UCSD-AML1 (cell line): ENCODE measurements around the gene PHACTR1.

Experiments
- DNase-seq: peaks from one replicate; lab custom pipeline; 2025; ENCODE audit not compliant: unreplicated experiment; lab: John Stamatoyannopoulos, UW

The PHACTR1 gene

DNA sequence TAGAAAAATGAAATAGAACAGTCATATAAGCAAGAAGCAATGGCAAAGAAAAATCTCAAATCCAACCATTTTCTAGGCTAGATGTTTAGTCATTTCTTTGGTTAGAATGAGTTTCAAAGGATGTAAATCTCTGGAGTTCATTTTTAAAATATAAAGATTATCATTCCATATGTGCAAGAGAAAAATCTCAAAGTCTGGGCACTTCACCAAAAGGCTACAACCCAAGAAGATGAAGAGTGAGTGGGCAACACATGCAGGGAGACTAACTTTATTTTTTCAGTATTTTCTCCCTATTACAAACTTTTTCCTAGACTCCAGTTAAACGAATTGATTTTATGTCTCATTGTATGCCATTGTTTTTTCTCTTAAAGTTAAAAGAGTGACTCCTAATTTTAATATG, 83.6 kb downstream of the PHACTR1 start:
- no peak for DNase-seq

DNA sequence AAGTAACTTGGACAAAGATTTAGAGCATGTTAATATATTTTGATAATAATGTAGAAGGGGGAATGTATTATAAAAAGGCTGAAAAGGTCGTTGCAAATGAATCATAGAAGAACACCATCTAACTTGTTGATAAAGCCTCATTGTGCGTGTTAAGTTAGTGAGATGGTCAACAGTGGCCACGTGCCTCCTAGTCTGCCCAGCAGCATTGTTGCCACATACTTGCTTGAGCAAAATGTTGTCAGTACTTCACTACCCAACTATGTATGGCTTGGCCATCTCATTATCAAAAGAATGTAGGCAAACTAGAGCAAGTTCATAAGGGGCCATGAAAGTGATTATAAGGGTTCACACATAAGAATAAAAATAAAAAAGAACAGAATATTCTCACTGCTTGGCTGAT, 84.6 kb downstream of the PHACTR1 start:
- no peak for DNase-seq

DNA sequence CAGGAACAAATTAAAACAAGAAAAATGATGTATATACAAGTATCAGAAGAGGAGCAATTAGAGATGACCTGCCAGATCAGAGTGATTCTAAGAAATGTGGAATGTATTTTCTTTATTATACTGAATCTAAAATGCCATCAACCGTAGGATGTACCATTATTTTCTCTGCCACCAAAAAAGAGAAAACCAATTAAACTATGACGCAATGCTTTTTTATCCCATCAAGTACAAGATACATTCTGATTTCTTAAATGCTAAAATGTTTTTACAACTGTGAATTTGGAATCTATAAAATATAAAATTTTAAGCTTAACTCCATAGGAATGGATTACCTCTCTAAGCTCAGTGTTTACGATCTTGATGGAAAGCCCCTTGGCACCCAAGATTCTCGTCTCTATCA, 85.9 kb downstream of the PHACTR1 start:
- DNase-seq = no peak

GRCh38 chr6:12803486-12803885, 86.9 kb downstream of the PHACTR1 start:
- DNase-seq = no peak

- no peak for DNase-seq
These were observed 88.5 kb downstream of the PHACTR1 start for GRCh38 chr6:12804952-12805645.

DNA sequence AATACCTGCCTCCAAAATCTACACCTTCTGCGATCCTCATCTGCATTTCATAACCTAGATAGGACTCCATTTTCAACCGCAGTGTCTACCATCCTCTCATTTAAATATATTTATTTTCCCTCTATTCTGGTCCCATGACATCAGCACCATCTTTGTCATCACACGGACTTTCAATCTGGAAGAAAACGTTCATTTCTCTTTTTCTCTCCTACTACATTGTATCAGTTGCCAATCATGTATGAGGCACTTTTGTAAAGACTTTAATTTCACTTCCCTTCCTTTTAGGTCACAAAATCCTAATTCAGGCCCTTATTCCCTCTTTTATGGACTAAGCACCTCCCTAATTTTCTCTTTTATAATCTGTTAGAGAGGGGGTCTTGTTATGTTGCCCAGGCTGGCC, 89.6 kb downstream of the PHACTR1 start:
- no peak for DNase-seq

DNA sequence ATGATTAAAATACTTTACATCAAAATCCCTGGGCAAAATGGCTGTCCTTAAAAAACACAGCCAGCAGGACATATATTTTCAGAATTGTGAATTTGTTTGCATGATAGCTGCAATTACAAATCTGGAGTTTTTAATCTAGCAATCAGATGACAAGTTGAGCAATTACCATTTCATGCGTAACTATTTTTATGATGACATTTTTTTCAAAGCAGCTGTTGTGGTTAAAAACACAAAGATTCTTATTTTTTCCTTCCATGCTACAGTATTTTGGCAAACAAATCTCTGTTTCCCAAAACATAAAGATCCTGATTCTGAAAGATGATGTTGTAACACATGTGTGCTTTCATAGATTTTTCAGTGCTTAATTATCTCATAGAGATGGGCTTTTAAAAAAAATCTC, 90.2 kb downstream of the PHACTR1 start:
- no peak for DNase-seq

GRCh38 chr6:12811519-12811918, 95.0 kb downstream of the PHACTR1 start:
- DNase-seq = no peak

DNA sequence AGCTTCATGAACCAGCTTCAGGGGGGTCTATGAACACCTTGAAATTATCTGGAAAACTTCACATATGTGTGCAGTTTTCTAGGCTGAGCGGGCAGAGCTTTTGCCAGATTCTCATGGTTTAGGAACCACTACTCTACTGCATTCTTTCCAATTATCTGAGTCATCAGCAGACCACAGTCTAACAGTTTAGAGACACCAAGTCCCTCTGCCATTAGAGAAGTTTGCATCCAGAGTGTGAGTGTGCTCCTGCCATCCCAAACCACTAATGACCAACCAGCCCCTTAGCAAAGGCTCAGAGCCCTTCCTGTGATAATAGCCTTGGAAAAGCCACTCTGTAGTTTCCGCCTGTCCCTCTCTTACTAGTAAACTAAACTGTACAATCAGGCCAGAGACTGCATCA, 96.8 kb downstream of the PHACTR1 start:
- no peak for DNase-seq

DNA sequence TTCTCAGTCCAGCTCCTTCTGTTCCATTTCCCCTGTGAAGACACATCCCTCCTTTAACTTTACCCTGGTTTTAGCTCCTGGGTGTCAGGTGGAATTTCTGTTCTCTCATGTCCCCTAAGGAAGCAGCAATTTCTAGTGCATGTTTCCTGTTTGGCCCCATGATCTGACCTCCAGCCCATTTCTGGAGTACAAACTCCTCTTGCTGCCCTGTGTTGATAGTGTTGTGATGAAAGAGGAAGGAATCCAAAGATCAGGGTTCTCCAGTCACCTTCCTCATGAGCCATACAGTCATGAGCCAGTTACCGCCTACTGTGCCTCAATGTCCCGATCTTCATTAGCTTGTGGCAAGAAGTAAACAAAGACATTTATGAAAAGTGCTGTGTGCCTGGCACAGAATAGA, 97.4 kb downstream of the PHACTR1 start:
- DNase-seq = no peak

GRCh38 chr6:12815089-12815488, 98.5 kb downstream of the PHACTR1 start:
- DNase-seq = no peak

- no peak for DNase-seq
These were observed 99.5 kb downstream of the PHACTR1 start for GRCh38 chr6:12815884-12816600.

DNA sequence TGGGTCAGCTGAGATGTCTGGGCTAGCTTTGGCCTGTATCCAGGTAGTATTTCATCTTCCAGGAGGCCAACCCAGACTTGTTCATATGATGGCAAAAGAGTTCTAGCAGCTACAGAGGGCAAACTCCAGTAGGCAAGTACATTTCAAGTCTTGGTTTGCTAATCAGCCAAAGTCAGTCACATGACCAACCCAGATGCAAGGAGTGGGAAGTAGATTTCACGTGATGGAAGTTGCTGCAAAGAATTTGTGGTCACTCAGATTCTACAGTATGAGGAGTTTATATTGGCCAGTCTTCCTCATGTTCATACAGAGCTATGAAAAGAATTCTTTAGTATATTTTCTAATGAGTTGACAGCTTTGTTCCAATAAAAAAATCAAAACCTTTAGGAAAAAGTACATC, 101.8 kb downstream of the PHACTR1 start:
- no peak for DNase-seq

DNA sequence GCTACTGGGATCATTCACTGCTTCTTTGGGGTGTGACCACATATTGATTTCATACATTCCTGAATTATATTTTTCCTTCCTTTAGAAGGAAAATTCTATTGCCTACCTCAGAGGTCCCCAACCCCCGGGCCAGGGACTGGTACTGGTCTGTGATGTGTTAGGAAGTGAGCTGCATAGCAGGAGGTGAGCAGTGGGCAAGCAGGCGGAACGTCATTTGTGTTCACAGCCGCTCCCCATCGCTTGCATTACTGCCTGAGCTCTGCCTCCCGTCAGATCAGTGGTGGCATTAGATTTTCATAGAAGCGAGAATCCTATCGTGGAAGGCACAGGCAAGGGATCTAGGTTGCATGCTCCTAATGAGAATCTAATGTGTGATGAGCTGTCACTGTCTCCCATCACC, 107.3 kb downstream of the PHACTR1 start:
- DNase-seq = no peak

DNA sequence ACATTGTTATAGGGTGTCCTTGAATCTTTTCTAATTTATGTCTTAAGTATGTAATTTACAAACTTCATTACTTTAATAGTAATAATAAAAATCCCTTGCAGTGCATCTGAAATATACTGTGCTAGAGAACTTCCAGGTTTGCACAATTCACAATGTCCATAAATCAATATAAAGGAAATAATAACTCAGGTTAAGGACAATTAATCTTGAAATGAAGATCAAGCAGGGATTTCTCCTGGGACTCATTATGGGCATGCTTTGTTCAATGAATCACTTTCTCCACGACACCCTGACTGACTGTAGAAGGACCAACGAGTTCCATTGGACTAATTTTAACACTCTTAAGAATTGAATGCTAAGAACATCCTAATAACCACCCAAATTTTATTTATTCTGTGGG, 110.0 kb downstream of the PHACTR1 start:
- DNase-seq = no peak

DNA sequence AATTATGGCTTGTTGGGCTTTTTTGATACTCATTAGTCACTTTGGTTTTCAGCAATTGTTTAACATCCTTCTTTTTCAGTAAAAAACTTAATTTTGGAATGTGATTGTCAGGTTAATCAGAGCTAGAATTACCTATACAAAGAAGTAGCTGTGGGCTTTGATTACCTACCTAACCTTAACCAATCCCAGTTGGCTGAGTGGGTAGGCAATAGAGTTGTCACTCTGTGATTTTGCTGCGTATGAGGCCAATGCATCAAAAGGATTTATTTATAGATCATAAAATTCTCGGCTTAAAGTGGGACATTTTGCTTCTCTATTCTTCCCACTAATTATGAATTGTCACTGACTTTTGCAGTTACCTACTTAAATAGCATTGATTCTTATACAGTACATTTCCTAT, 111.4 kb downstream of the PHACTR1 start:
- DNase-seq = no peak

DNA sequence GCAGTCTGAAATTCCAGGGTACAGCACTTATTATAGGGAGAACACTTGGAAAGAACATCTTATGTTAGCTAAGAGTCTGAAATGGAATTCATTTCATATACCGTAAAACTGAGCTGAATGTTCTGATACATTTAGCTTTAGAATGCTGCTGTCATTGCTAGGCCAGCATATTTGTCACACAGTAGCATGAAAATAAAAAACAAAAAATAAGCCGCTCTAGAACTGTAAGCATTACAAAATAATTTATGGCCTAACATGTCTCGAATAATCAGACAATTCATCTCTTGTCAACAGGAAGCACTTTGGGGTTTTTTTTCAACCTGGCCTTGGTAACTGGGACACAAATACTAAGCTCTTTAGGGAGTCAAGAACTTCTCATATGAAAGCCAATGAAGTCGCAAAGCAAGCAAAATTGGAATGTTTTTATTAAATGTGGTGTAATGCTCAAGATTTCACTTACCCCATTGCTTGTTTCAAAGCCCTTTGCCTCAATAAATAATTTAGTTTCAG, 115.7 kb downstream of the PHACTR1 start:
- no peak for DNase-seq

- DNase-seq = no peak
These were observed 119.4 kb downstream of the PHACTR1 start for GRCh38 chr6:12836009-12836408.

- no peak for DNase-seq
These were observed 125.1 kb downstream of the PHACTR1 start for GRCh38 chr6:12841619-12842018.

- DNase-seq = no peak
These were observed 125.5 kb downstream of the PHACTR1 start for GRCh38 chr6:12842114-12842513.

DNA sequence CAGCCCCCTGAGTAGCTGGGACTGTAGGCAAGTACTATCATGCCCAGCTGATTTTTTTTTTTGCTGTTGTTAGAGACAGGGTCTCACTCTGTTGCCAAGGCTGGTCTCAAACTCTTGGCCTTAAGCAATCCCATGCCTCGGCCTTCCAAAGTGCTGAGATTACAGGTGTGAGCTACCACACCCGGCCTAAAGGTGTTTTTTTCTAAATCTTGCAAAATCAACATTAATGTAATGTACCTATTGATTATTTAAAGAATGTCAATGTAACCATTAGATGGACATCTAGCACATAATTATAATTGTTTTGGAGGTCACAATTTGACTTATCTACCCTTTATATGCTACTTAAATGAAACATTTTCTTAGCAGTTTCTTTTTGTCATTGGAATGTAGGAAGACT, 126.1 kb downstream of the PHACTR1 start:
- no peak for DNase-seq
